ENCODE results near the gene ATP8B4.

GRCh38 chr15:49953421-49953820 lies 165.6 kb downstream of the ATP8B4 start:
- TF ChIP-seq CHD2 (IDR thresholded peaks at IDR 0.05; ENCODE audit: borderline replicate concordance, low read depth, low read length), result no peak
- no peak for TF ChIP-seq CTCF (IDR thresholded peaks at IDR 0.05 in 2 of 3, conservative IDR thresholded peaks at IDR 0.05 in 1 of 3; ENCODE audit: control insufficient read depth in 2 of 3, extremely low read depth in 1 of 3, insufficient read depth in 1 of 3, low read depth in 3 of 3, low read length in 3 of 3)

Measured in GM12878 (cell line).